Skeletal muscle satellite cell (primary cell): ENCODE data around the gene MED16.

ENCODE experiments used
- H3K27me3 ChIP-seq: 2 replicates; pipeline ENCODE4 v1.7.0; 2013; ENCODE audit warnings: low read length; ENCODE audit not compliant: control insufficient read depth, insufficient read depth
- H3K36me3 ChIP-seq: 2 replicates; pipeline ENCODE4 v1.7.0; 2013; ENCODE audit warnings: mild to moderate bottlenecking, control low read depth, low read length; ENCODE audit not compliant: insufficient read depth
- H3K4me1 ChIP-seq: 2 replicates; pipeline ENCODE4 v1.7.0; 2013; ENCODE audit warnings: low read length; ENCODE audit not compliant: control insufficient read depth, insufficient read depth
- H3K4me2 ChIP-seq: 2 replicates; pipeline ENCODE4 v1.7.0; 2013; ENCODE audit warnings: mild to moderate bottlenecking, low read length
- H3K4me3 ChIP-seq: 2 replicates; pipeline ENCODE4 v1.7.0; 2013; ENCODE audit warnings: low read length
- H3K9ac ChIP-seq: 2 replicates; pipeline ENCODE4 v1.7.0; 2013; ENCODE audit warnings: mild to moderate bottlenecking, low read depth, low read length, moderate library complexity
- H3K9me3 ChIP-seq: replicated peaks from 2 replicates; pipeline ENCODE4 v1.7.0; 2013; ENCODE audit warnings: mild to moderate bottlenecking, control low read depth, low read length

MED16 gene

DNA sequence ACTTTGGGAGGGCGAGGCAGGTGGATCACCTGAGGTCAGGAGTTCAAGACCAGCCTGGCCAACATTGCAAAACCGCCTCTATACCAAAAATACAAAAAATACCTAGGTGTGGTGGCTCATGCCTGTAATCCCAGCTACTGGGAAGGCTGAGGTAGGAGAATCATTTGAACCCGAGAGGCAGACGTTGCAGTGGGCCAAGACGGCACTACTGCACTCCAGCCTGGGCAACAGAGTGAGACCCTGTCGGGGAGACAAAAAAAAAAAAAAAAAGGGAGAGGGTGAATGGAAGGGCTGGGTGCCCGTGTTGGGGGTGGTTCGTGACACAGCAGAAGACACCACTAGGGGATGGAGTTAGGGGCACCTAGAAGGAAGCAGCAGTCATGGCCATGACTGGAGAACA is 22.7 kb downstream of the MED16 start:
- Histone ChIP-seq H3K36me3 (peaks cover 32% of the 10 kb centered on the region), H3K4me3 (no peak overlapping the region), H3K4me1 (peaks cover 28% of the 10 kb centered on the region), H3K9ac (no peak overlapping the region), H3K27me3 (no peaks in the 10 kb centered on the region), H3K4me2 (no peak overlapping the region), H3K9me3 (no peaks in the 10 kb centered on the region)

DNA sequence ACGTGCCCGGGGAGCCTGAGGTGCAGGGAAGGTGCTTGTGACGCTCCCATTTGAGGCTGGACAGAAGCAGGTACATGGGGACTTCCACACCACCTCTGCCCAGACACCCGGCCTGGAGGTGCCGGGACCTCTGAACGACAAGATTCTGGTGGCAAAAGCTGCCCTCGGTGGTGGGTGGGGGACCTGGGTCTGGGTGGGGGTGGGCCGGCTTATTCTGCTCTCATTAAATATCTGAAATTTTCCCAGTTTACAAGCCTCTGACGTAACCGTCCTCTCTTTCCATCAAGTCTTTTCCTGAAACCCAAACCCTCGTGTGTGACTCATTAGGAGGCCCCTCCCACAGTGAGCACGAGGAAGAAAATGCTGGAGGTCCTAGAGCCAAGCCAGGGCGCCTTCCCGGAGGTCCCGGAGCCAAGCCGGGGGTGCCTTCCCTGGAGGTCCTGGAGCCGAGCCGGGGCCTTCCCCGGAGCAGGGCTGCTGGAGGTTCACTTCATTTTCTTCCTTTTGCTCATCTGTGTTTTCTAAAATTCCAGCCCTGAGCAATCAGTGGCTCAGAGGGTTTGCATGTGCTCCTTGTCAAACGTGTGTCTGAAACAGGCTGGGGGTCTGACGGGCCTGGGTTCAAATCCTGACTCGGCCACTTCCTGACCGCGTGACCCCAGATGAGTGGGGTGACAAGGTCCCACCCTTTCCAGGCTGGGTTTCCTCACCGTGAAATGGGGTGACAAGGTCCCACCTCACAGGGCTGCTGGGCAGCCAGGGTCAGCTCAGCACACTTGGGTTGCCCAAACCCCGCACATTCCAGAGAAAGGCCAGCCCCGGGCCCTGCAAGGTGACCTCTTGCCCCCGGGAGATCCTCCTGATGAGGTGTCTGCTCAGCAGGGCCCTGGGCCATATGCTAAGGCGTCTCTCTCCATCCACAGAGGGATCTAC is 23.5 kb downstream of the MED16 start:
- no peak overlapping the region for H3K4me3 ChIP-seq
- H3K9ac ChIP-seq, result no peak overlapping the region
- no peaks in the 10 kb centered on the region for H3K27me3 ChIP-seq
- H3K9me3 ChIP-seq, result no peaks in the 10 kb centered on the region
- peaks cover 30% of the 10 kb centered on the region for H3K36me3 ChIP-seq
- H3K4me1 ChIP-seq, result peaks cover 28% of the 10 kb centered on the region
- peak overlapping the region; percentile 1 for H3K4me2 ChIP-seq

DNA sequence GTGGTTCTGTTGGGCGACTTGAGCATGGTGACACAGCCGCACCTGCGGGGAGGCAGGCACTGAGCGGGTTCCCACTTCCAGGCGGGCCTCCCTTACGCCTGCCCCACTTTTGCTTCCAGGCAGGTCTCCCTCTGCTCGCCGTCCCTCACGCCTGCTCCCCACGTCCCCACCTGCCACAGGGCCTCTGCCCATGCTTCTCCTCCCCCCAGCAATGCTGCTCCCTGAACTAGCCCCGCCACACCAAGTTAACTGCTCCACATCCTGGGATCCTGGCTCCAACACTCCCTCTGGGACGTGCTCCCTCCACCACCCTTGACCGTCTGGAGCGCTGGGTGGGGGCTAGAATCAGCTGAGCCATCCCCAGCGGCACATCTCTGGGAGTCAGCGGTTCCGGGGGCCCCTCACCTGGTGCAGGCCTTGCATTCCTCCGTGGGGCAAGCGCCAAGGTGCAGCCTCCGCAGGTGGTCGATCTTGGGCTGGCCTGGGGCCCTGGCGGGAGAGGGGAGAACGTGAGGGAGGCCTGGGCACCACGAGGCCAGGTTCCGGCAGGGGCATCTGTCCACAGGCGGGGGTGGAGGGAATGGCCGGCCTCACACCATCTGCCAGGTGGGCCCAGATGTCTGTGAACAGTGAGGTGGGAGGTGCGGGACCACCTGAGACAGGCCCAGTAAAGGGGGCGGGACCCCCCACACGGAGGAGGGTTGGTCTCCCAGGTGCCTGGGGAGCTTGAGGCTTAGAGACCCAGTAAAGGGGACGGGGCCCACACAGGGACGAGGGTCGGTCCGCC is 24.3 kb downstream of the MED16 start:
- Histone ChIP-seq H3K27me3 (no peaks in the 10 kb centered on the region), H3K4me1 (peaks cover 28% of the 10 kb centered on the region), H3K4me2 (no peak overlapping the region), H3K9me3 (no peaks in the 10 kb centered on the region), H3K36me3 (peaks cover 30% of the 10 kb centered on the region), H3K9ac (no peak overlapping the region), H3K4me3 (no peak overlapping the region)

DNA sequence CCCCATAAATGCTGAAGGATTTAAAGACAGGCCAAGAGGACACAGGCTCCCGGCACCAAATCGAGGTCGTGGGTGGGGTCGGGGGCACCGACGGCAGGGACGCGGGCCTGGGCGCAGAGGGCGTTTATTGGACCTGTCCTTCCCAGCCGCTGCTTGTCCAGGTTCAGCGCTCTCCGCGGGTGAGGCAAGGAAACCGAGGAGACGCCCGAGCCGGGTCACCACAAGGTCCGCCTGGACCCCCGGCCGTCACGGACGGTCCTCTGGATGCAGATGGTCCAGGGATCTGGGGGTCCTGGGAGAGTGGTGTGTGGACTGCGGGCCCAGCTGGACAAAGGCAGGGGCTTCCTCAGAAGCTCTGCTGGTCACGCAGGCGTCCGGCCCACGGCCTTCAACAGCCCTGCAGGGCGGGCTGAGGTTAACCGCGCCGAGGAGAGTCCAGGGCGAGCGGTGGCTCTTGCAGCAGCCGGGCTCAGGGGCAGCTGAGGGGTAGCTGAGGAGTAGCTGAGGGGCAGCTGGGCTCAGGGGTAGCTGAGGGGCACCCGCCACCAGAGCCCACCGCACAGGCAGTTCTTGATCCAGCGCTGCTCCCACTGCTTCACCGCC is 25.0 kb downstream of the MED16 start:
- Histone ChIP-seq H3K9me3 (no peaks in the 10 kb centered on the region), H3K4me3 (no peak overlapping the region), H3K9ac (no peak overlapping the region), H3K36me3 (peaks cover 30% of the 10 kb centered on the region), H3K4me2 (no peak overlapping the region), H3K4me1 (peaks cover 28% of the 10 kb centered on the region), H3K27me3 (no peaks in the 10 kb centered on the region)

DNA sequence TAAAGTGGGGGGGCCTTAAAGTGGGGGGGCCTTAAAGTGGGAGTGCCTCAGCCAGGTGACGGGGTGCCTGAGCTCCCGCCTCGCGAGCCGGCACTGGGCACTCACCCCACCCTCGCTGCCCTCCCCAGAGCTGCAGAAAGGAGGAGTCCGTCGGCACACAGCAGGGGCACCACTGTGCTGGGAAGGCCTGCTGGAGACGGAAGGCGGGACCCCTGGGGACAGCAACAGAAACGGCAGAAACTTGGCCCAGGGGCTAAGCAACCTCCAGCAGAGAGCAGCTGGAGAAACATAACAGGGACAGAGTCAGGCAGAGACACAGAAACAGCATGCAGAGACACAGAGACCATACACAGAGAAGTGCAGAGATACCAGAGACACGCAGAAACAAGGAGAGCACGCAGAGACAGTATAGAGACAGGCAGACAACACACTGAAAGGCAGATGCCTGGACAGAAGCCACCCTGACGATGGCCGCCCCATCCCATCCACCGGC is 25.6 kb downstream of the MED16 start:
- Histone ChIP-seq H3K9me3 (no peaks in the 10 kb centered on the region), H3K4me3 (no peak overlapping the region), H3K9ac (no peak overlapping the region), H3K4me2 (no peak overlapping the region), H3K36me3 (peaks cover 30% of the 10 kb centered on the region), H3K27me3 (no peaks in the 10 kb centered on the region), H3K4me1 (peaks cover 27% of the 10 kb centered on the region)

DNA sequence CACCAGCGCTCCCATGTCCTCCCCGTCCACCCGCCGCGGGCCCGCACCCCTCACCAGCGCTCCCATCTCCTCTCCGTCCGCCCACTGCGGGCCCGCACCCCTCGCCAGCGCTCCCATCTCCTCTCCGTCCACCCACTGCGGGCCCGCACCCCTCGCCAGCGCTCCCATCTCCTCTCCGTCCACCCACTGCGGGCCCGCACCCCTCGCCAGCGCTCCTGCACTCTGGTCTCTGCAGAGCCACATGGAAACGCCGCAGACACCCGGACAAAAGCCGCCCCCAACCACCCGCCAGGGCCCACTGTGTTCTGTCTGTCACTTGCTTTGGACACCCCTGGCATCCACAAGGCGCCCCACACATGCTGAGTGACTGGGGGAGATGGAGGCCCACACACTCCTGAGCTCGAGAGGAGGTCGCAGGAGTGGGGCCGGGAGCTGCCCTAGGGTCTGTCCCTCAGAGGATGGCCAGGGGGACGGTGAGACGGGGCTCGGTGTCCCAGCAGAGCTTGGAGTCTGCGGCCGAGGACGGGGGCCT is 26.2 kb downstream of the MED16 start:
- no peaks in the 10 kb centered on the region for H3K9me3 ChIP-seq
- no peak overlapping the region for H3K4me2 ChIP-seq
- H3K4me3 ChIP-seq, result no peak overlapping the region
- H3K9ac ChIP-seq, result no peak overlapping the region
- H3K36me3 ChIP-seq, result peaks cover 30% of the 10 kb centered on the region
- no peaks in the 10 kb centered on the region for H3K27me3 ChIP-seq
- H3K4me1 ChIP-seq, result peaks cover 22% of the 10 kb centered on the region

DNA sequence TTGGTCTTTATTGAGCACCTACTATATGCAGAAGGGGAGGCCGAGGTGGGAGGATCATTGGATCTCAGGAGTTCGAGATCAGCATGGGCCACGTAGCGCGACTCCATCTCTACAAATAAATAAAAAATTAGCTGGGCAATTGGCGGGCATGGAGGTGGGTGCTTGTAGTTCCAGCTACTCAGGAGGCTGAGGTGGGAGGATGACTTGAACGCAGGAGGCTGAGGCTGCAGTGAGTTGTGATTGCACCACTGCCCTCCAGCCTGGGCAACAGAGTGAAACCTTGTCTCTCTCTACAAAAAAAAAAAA is 29.7 kb downstream of the MED16 start:
- H3K4me3 ChIP-seq, result no peak overlapping the region
- no peak overlapping the region for H3K9ac ChIP-seq
- H3K27me3 ChIP-seq, result peaks cover 9% of the 10 kb centered on the region
- no peaks in the 10 kb centered on the region for H3K9me3 ChIP-seq
- H3K4me2 ChIP-seq, result no peak overlapping the region
- H3K4me1 ChIP-seq, result peaks cover 6% of the 10 kb centered on the region
- H3K36me3 ChIP-seq, result peaks cover 10% of the 10 kb centered on the region

DNA sequence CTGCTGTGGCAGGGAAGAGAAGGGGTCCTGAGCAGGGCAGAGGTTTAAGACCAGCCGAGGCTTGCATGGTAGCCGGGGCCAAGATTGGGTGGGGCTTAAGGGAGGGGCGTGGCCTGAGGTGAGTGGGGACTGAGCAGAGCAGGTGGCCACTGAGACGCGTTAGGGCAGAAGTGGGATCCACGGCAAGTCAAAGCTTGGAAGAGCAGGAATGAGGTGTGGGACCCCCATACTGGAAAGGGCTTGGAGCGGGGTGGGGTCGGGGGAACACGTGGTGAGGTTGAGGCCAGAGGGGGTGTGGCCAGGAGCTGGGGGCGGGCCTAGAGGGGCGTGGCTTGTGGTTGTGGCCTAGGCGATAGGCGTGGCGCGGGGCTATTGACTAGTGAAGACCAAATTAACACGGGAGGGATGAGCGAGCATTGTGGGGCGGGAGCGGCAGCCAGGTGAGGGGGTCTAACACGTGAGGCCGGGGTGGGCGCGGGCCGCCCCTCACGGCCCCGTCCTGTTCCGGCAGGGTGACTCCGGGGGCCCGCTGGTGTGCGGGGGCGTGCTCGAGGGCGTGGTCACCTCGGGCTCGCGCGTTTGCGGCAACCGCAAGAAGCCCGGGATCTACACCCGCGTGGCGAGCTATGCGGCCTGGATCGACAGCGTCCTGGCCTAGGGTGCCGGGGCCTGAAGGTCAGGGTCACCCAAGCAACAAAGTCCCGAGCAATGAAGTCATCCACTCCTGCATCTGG is 30.2 kb downstream of the MED16 start:
- no peak overlapping the region for H3K4me3 ChIP-seq
- H3K27me3 ChIP-seq, result peaks cover 9% of the 10 kb centered on the region
- H3K9me3 ChIP-seq, result no peaks in the 10 kb centered on the region

DNA sequence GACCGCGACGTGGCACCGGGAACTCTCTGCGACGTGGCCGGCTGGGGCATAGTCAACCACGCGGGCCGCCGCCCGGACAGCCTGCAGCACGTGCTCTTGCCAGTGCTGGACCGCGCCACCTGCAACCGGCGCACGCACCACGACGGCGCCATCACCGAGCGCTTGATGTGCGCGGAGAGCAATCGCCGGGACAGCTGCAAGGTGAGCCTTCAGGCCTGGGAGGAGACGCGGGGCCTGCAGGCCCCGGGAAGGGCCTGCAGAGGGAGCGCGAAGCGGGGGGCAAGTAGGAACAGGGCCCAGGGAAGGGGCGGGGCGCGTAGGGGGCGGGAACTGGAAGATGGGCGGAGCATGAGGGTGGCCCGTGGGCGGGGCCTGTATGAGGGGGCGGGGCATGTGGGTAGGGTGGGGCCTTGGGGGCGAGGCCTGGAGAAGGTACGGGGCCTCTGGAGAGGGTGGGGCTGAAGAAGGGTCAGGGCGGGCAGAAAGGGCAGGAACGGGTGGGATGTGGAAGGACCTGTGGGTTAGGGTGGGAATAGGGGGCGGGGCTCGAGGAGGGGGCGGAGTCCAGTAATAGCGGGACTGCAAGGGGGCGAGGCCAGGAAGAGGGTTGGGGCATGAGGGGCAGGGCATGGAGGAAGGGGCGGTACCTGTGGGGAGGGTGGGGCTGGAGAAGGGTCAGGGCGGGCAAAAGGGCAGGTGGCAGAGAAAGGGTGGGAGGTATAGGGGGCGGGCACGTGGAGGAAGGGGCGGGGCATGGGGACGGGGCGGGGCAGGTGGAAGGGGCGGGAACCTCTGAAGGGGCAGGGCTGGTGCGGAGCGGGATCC is 31.0 kb downstream of the MED16 start:
- peaks cover 6% of the 10 kb centered on the region for H3K4me1 ChIP-seq
- no peak overlapping the region for H3K4me2 ChIP-seq
- peaks cover 9% of the 10 kb centered on the region for H3K27me3 ChIP-seq
- no peak overlapping the region for H3K9ac ChIP-seq
- no peaks in the 10 kb centered on the region for H3K9me3 ChIP-seq
- no peak overlapping the region for H3K4me3 ChIP-seq
- H3K36me3 ChIP-seq, result no peaks in the 10 kb centered on the region

More for the DNA sequence above, 30.2 kb downstream of the MED16 start:
- H3K9ac ChIP-seq, result no peak overlapping the region
- H3K4me1 ChIP-seq, result peaks cover 6% of the 10 kb centered on the region
- no peak overlapping the region for H3K4me2 ChIP-seq
- peaks cover 5% of the 10 kb centered on the region for H3K36me3 ChIP-seq

DNA sequence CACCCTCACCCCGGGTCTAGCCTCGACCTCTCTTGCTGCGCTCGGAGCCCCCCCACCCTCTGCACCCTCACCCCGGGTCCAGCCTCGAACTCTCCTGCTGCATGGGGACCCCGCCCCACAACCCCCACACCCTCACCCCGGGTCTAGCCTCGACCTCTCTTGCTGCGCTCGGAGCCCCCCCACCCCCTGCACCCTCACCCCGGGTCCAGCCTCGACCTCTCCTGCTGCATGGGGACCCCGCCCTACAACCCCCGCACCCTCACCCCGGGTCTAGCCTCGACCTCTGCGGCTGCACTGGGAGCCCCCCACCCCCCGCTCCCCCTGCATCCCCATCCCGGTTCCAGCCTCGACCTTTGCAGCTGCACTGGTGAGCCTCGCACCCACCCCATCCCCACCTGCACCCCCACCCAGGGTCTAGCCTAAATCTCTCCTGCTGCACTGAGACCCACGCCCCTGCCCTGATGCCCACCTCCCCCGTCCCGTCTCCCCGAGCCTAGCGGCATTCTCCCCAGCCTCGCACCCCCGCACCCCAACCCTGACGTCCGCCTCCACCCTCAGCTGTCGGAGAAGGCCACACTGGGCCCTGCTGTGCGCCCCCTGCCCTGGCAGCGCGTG is 31.7 kb downstream of the MED16 start:
- Histone ChIP-seq H3K4me2 (no peak overlapping the region), H3K4me1 (peaks cover 6% of the 10 kb centered on the region), H3K4me3 (no peak overlapping the region), H3K27me3 (peaks cover 9% of the 10 kb centered on the region), H3K9me3 (no peaks in the 10 kb centered on the region), H3K9ac (no peak overlapping the region), H3K36me3 (no peaks in the 10 kb centered on the region)
